HG03439 (cell line): ENCODE measurements around the gene MIF4GD.
"Not testable (repeated sequence)": the region's sequence is repeated elsewhere in the genome, so short reads cannot be mapped to it uniquely, and the experiment has no call there.

Experiments
- ATAC-seq: cut with Tn5 transposase; IDR thresholded peaks from one replicate; pipeline ENCODE4 v1.9.1; 2021; ENCODE audit warnings: mild to moderate bottlenecking, moderate library complexity; ENCODE audit not compliant: unreplicated experiment

MIF4GD gene

GRCh38 chr17:75262112-75262606 lies 8.9 kb downstream of the MIF4GD start:
- no peak for ATAC-seq

DNA sequence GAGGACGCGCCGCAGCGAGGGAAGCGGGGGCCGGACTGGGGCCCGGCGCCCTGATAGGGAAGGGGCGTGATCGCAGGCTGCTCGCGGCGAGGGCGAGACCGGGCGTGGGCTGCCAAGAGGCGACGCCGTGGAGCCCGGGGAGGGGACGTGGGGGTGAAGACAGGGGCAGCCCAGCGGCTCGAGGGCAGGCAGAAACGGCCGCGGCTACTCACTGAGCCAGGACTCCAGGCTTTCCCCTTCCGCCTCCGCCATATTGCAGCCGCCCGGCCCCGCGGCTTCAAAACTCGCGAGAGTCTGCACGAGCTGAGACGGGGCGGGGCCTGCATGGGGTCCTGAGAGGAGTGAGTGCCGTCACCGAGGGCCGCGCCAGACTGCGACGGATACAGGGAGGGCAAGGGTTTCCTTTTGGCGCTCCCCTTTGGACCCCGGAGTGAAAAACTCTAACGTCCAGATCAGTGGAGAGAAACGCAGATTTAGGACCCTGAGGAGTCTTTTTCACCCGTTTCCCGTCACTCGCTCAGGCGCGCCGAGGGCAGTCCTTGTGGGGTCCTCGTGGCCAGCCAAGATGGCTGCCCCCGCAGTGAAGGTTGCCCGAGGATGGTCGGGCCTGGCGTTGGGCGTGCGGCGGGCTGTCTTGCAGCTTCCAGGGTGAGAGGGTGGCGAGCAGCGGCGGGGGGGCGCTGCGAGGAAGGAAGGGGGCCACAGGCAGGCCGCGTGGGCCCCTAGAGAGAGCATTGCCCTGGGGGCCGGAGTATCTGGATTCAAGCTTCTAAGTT lies 9.5 kb downstream of the MIF4GD start, which contains the start of the genes GGA3 and MRPS7:
GGA3 (minus strand) TSS at position 271 of the 776 bp plus-strand sequence; CDS start at position 252, 19 bp downstream.
MRPS7 (plus strand) TSS at position 544 of the 776 bp plus-strand sequence; CDS start at position 566, 22 bp downstream.
- peak; percentile 87 for ATAC-seq

GRCh38 chr17:75260641-75261335 lies 10.2 kb downstream of the MIF4GD start:
- ATAC-seq, result peak; percentile 33

GRCh38 chr17:75257228-75257627 lies 13.8 kb downstream of the MIF4GD start:
- ATAC-seq, result not testable (repeated sequence)

- not testable (repeated sequence) for ATAC-seq
Measured at GRCh38 chr17:75255954-75256698, 14.9 kb downstream of the MIF4GD start.

DNA sequence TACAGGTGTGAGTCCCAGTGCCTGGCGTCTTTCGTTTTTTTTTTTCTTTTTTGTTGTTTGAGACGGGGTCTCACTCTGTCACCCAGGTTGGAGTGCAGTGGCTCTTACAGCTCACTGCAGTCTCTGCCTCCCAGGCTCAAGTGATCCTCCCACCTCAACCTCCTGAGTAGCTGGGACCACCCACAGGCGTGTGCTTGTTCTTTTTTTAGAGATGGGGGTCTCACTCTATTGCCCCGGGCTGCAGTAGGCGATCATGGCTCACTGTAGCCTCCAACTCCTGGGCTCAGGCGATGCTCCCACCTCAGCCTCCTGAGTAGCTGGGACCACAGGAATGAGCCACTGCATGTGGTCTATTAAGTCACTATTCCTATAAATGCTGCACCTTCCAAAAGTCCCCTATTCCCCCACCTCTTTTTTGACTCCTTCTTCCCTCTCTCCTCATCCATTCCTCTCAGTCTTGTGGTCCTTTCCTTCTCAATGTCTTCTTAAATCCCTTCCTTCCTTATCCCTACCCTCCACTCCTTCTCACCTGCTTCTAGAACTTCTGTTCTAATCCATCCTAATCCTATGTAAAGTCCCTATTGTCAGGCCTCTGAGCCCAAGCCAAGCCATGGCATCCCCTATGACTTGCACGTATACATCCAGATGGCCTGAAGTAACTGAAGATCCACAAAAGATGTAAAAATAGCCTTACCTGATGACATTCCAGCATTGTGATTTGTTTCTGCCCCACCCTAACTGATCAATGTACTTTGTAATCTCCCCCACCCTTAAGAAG lies 18.8 kb downstream of the MIF4GD start:
- ATAC-seq, result no peak

DNA sequence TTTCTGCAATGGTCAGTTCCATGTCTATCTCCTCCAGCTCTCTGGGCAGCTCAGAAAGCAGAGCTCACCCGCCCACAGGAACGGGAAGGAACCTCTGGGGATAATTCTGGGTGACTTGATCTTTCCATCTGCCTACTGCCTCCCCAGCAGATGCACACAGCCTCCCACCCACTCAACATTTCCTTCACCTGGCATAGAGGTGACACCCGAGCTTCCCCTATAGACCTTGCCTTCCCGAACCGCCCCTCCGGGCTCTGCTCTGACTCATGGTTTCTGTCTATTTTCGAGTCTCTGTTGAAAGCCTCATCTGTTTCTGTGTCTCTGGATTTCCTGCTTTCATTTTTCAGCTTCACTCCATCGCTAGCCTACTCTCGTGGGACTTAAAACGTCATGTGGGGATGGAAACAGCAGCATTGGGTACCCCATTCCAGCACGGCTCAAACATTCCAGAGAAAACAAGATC lies 21.0 kb downstream of the MIF4GD start:
- ATAC-seq, result peak; percentile 83

DNA sequence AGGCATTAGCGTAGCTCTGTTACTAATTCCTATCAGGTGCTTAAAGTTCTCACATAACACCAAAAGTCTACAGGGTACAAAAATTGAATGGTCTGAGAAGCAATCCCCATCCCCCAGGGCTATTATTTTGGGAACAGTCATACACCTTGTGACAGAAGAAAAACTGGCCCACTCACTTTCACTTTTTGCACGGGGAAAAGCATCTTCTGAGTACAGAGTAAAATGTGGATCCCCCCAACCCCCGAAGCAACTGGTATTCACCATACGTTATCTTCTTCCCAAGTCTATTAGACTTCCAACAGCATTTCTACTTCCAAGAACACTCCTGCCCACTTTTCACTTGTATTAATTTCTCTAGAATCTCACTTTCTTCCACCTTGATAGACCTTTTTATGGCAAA lies 21.5 kb downstream of the MIF4GD start:
- ATAC-seq, result no peak

GRCh38 chr17:75246404-75246803 lies 24.6 kb downstream of the MIF4GD start:
- ATAC-seq, result no peak

DNA sequence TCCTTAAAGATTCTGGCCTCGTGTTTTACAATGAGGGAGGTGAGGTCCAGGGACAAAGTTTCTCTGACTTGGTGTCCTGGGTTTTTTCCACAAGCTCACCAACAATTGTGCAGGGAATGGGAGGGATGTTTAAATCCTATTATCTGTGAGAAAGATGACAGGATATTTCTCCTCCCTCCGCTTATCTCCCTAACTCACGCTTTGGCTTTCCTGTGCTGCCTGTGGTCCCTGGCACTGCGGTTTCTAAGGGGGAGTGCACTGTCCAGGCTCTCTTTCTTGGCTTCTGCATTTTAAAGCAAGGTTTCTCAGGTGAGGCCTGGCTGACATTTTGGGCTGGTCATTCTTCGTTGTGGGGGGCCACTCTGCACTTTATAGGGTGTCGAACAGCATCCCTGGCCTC lies 26.0 kb downstream of the MIF4GD start:
- no peak for ATAC-seq

GRCh38 chr17:75244133-75244866 lies 26.7 kb downstream of the MIF4GD start:
- no peak for ATAC-seq

DNA sequence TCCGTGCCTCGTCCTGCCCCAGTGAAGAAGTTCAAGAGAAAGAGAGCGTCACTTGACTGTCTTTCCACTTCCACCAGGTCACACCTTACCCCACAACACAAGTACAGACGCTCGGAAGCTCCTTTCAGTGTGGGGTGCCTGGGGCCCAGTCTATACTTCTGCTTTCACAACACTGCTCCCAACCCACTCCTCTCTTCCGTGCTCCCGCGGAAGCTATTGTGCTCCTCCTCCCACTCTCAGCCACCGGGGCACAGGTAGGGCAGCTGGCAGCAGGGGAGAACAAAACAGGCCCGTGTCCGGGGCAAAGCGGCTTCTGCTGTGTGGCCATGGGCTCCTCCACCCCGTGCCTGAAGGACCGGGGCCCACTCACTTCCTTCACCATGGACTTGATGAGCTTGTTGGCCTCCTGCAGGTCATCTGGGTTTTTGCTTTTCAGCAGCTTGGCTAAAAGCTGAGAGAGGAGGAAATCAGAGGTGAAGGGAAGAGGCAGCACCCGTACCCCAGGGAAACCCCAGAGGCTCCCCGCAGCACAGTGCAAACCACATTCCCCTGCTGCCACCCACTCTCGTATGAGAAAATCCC lies 28.5 kb downstream of the MIF4GD start:
- no peak for ATAC-seq

GRCh38 chr17:75241996-75242460 lies 29.0 kb downstream of the MIF4GD start:
- no peak for ATAC-seq

- ATAC-seq, result no peak
Measured at GRCh38 chr17:75241502-75241901, 29.5 kb downstream of the MIF4GD start.

GRCh38 chr17:75241143-75241430 lies 29.9 kb downstream of the MIF4GD start:
- ATAC-seq, result no peak

DNA sequence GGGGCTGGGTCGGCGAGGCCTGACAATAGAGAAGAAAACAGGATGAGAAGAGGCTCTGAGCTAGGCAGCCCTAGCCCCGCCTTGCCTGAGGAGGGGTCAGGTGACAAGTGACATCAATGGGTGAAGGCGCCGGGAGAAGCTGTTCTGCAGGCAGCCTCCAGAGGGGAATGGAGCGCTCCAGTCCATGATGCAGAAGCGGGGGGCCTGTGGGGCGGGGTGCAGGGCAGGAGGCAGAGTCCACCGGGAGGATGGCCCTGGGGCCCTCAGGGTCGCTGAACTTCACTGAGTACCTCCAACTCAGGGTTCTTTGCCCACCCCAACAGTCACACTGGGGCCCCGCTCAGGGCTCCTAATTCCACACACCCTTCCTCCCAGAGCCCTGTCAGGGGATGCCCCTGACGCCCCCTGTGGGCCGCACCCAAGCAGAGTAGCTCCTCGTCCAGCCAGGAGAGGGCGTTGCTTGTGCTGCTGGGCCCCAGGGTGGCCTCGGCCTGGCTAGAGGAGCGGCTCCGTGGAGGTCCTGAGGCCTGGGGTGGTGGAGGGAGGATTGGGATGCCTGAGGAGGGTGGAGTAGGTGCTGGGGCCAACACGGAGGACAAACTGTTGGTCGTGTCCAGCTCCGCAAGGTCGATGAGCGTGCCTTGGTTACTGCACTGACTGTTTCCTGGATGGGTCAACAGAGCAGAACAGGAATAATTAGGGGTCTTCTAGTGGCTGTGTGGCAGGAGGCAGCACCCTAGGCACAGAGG lies 30.5 kb downstream of the MIF4GD start:
- ATAC-seq, result no peak

DNA sequence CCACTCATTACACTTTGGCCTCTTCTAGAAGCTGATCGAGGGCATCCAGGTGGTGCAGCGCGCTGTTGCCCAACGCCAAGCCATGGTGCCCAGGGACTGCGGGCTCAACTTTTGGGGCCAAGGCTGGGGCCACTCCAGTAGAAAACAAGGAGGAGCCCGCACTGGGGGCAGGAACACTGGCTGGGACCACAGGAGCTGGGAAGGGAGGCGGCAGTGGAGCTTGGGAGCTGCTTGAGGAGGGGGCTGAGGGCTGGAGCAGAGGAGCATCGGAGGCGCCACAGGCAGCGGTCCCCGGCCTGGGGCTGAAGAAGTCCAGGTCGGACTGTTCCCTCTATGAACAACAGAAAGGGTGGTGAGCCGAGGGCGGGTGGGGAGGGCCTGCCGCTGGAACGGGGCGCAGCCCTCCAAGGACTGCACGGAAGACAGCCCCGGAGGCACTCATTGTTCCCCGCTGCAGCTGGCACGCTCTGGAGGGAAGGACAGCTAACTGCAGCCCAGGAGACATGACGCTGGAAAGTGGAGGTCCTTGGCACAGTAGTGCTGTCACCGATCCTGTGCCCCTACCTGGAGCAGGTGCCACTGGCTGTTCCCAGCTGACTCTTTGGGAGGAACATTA lies 31.1 kb downstream of the MIF4GD start:
- ATAC-seq, result no peak

GRCh38 chr17:75239214-75239613 lies 31.8 kb downstream of the MIF4GD start:
- ATAC-seq, result no peak
